HUES48 (cell line): ENCODE data around the gene GJB1.
"Not testable (repeated sequence)": the region's sequence is repeated elsewhere in the genome, so short reads cannot be mapped to it uniquely, and the experiment has no call there.

Source experiments
- H3K27ac ChIP-seq: one replicate; pipeline ENCODE4 v1.7.0; 2013; ENCODE audit warnings: low read depth, low read length, inconsistent platforms
- H3K27me3 ChIP-seq: 2 replicates; pipeline ENCODE4 v1.6.1; 2013; ENCODE audit warnings: mild to moderate bottlenecking, low read length; ENCODE audit not compliant: control insufficient read depth, insufficient read depth
- H3K36me3 ChIP-seq: 2 replicates; pipeline ENCODE4 v1.6.1; 2013; ENCODE audit warnings: low read length; ENCODE audit not compliant: control insufficient read depth, insufficient read depth
- H3K4me1 ChIP-seq: 2 replicates; pipeline ENCODE4 v1.6.1; 2013; ENCODE audit warnings: mild to moderate bottlenecking, low read length; ENCODE audit not compliant: control insufficient read depth, insufficient read depth
- H3K4me3 ChIP-seq: 2 replicates; pipeline ENCODE4 v1.5.1; 2013; ENCODE audit warnings: mild to moderate bottlenecking, low read depth, low read length
- H3K9ac ChIP-seq: 2 replicates; pipeline ENCODE4 v1.6.1; 2013; ENCODE audit warnings: mild to moderate bottlenecking, low read depth, low read length, moderate library complexity
- H3K9me3 ChIP-seq: 2 replicates; pipeline ENCODE4 v1.6.1; 2013; ENCODE audit warnings: low read length; ENCODE audit not compliant: control insufficient read depth, insufficient read depth

The GJB1 gene

DNA sequence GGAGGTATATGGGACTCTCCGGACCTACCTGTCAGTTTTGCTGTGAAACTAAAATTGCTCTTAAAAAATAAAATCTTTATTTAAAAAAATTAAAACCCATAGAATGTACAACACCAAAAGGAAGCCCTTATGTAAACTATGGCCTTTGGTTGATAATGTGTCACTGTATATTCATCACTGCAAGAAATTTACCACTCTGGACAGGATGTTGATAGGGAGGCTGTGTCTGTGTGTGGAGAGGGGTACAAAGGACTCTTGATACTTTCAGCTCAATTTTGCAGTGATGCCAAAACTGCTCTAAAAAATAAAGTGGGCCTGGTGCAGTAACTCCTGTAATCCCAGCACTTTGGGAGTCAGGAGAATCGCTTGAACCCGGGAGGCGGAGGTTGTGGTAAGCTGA is 33.8 kb downstream of the GJB1 start:
- H3K27me3 ChIP-seq: no peaks in the 10 kb centered on the region
- H3K4me3 ChIP-seq: no peak overlapping the region
- 0 out of 2 replicates have a peak, but pooled peaks cover 3% of the 10 kb centered on the region for H3K4me1 ChIP-seq
- H3K27ac ChIP-seq: no peak overlapping the region
- no peak overlapping the region for H3K9ac ChIP-seq
- H3K36me3 ChIP-seq: no peaks in the 10 kb centered on the region
- H3K9me3 ChIP-seq: peaks cover 8% of the 10 kb centered on the region; the same call in 1 of the 2 replicates

DNA sequence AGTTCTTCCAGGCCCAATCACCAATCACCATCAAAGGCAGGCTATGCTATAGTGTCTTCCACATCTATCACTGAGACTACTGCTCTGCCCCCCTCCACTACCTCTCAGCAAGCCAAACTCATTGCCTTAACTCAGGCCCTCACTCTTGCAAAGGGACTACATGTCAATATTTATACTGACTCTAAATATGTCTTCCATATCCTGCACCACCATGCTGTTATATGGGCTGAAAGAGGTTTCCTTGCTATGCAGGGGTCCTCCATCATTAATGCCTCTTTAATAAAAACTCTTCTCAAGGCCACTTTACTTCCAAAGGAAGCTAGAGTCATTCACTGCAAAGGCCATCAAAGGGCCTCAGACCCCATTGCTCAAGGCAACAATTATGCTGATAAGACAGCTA is 45.6 kb downstream of the GJB1 start:
- not testable (repeated sequence) for H3K36me3 ChIP-seq, H3K27me3 ChIP-seq, H3K4me1 ChIP-seq, H3K9ac ChIP-seq, H3K4me3 ChIP-seq, H3K27ac ChIP-seq
- H3K9me3 ChIP-seq: peaks cover 17% of the 10 kb centered on the region; the same call in 1 of the 2 replicates

DNA sequence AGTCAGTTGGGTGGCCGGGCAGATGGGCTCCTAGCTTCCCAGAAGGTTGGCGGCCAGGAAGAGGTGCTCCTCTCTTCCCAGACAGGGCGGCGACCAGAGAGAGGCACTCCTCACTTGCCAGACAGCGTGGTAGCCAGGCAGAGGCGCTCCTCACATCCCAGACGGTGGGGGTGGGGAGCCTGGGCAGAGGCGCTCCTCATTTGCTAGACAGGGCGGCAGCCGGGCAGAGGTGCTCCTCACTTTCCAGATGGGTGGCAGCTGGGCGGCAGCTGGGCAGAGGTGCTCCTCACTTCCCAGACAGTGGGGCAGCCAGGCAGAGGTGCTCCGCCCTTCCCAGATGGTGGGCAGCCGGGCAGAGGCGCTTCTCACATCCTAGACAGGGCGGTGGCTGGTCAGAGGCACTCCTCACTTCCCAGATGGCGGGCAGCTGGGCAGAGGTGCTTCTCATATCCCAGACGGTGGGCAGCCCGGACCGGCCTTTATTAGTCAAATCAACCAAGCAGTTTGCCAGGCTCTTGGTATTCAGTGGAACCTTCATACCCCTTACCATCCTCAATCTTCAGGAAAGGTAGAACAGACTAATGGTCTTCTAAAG is 46.9 kb downstream of the GJB1 start:
- no peaks in the 10 kb centered on the region for H3K27me3 ChIP-seq
- H3K36me3 ChIP-seq: no peaks in the 10 kb centered on the region
- no peak overlapping the region for H3K9ac ChIP-seq
- peaks cover 21% of the 10 kb centered on the region for H3K9me3 ChIP-seq
- no peak overlapping the region for H3K27ac ChIP-seq
- no peak overlapping the region for H3K4me3 ChIP-seq
- H3K4me1 ChIP-seq: no peaks in the 10 kb centered on the region

DNA sequence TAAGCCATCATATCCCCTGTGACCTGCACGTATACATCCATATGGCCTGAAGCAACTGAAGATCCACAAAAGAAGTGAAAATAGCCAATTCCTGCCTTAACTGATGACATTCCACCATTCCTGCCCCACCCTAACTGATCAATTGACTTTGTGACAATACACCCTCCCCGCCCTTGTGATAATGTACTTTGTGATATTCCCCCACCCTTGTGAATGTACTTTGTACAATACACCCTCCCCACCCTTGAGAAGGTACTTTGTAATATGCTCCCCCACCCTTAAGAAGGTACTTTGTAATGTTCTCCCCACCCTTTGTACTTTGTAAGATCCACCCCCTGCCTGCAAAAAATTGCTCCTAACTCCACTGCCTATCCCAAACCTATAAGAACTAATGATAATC is 49.3 kb downstream of the GJB1 start:
- H3K9me3 ChIP-seq: peaks cover 13% of the 10 kb centered on the region
- not testable (repeated sequence) for H3K27me3 ChIP-seq, H3K4me3 ChIP-seq, H3K27ac ChIP-seq, H3K4me1 ChIP-seq, H3K9ac ChIP-seq, H3K36me3 ChIP-seq
